Aorta (tissue), 5 donors: Measurements from ENCODE around the gene OVOL2. TPM values are rescaled to one million over a fixed set of nuclear protein-coding genes. Genes with fewer than 3 reads are reported as not detected.

Experiments
- ATAC-seq: fragments of 200-7000 bp; cut with Tn5 transposase; one replicate; pipeline ENCODE4 v1.9.1; 2022; ENCODE audit warnings: moderate library complexity; ENCODE audit not compliant: low FRiP score
- DNase-seq, 2 donors: peaks; one replicate each; pipeline ENCODE4 v3.0.0-alpha.2; 2020
- H3K27ac ChIP-seq, 2 donors: one replicate each; pipeline ENCODE4 v1.5.1; 2013; ENCODE audit warnings: low read length in 2 of 2, mild to moderate bottlenecking in 2 of 2, moderate library complexity in 2 of 2, control low read depth in 1 of 2, inconsistent platforms in 1 of 2, low read depth in 1 of 2
- H3K27me3 ChIP-seq, 2 donors: one replicate each; pipeline ENCODE4 v1.6.1; 2013; ENCODE audit warnings: control low read depth in 1 of 2, low read length in 1 of 2, mild to moderate bottlenecking in 1 of 2, moderate library complexity in 1 of 2; ENCODE audit not compliant: insufficient read depth in 2 of 2, control insufficient read depth in 1 of 2
- H3K36me3 ChIP-seq, 2 donors: one replicate each; pipeline ENCODE4 v1.6.1; 2013; ENCODE audit warnings: control low read depth in 1 of 2, low read length in 1 of 2, mild to moderate bottlenecking in 1 of 2; ENCODE audit not compliant: insufficient read depth in 2 of 2, control insufficient read depth in 1 of 2
- H3K4me1 ChIP-seq, 2 donors: one replicate each; pipeline ENCODE4 v1.6.1; 2013; ENCODE audit warnings: low read length in 2 of 2, control low read depth in 1 of 2, mild to moderate bottlenecking in 1 of 2, moderate library complexity in 1 of 2; ENCODE audit not compliant: insufficient read depth in 2 of 2, control insufficient read depth in 1 of 2
- H3K4me3 ChIP-seq, 2 donors: one replicate each; pipeline ENCODE4 v1.5.1; 2013; ENCODE audit warnings: low read length in 2 of 2, control low read depth in 1 of 2, mild to moderate bottlenecking in 1 of 2
- H3K9me3 ChIP-seq: one replicate; pipeline ENCODE4 v1.6.1; 2013; ENCODE audit warnings: mild to moderate bottlenecking, low read length; ENCODE audit not compliant: control insufficient read depth
- WGBS, 2 donors: extraction: QIAGEN DNeasy Blood & Tissue Kit; methylation state at CpG; one replicate each; pipeline ENCODE4 v1.1.7; 2013; 5-methylcytosine and 5-hydroxymethylcytosine counted together
- intact Hi-C, 2 donors: fragments of 100-400 bp; cut with DNase I; formaldehyde crosslinking; loops; one replicate each; pipeline versions ENCODE4 v1.14.2 to v1.15.0; 2022
- polyA plus RNA-seq, 2 donors: library from polyadenylated mRNA; stranded (reverse); fragments of 200-250 nt; gene quantifications; one replicate each; pipeline ENCODE4 v1.2.3, GENCODE V29; 2013
- total RNA-seq, 2 donors: library from RNA; stranded (reverse); fragmentation: NEBNext Ultra II Directional; extraction: Animal tissue kit (Norgen Biotek cat#: 25700); gene quantifications; one replicate each; pipeline ENCODE4 v1.2.1, GENCODE V29; 2021
- donor health status: healthy with polysubstance abuse.
- donor health status: Bipolar disorder and iron deficiency.
- donor health status: DM: no; HTN: no; CAD: no.
- donor health status: DM: no; HTN: no; CAD: no.
- donor health status: DM: yes; HTN: yes; CAD: no.

OVOL2 gene
- total and polyA plus RNA-seq, 4 donors, result 0.08 to 3.1 TPM; not detected in 2

DNA sequence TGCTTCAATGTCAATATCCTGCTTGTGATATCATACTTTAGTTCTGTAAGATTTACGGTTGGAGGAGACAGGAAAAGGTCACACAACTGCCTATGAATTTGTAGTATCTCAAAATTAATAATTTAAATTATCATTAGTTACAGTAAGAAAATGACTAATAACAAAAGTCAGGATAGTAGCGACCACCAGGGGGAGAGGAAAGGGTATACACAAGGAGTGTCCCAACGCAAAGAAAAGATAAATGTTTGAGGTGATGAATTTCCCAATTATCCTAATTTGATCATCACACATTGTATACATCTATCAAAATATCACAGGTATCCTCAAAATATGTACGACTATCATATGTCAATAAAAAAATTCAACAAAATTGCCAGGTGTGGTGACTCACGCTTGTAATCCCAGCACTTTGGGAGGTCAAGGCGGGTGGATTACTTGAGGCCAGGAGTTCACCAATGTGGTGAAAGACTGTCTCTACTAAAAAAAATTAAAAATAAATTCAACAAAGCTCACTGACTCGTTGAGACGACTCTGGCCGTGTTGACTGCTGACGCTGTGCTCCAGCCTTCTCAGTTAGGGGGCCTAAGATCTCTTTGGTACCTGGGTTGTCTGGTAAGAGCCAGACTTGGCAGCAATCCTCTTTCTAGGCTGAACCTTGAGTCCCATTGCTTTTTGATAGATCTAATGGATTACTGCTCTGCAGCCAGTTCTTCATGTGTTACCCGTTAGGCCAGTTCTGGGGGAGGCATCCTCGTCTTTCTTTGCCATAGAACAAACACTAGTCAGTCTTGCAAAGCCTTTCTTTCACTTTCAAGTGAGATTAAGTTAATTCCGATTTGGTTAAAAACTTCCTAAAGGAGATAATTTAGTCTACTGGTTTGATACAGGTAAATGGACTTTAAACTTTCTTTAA, 9.0 kb upstream of the OVOL2 start:
- no peaks in the 10 kb centered on the region for H3K36me3 ChIP-seq
- H3K9me3 ChIP-seq, result no peaks in the 10 kb centered on the region
- DNase-seq (no peak), ATAC-seq (no peak)
- H3K4me3 ChIP-seq, result no peak overlapping the region
- H3K27me3 ChIP-seq, result no peaks in the 10 kb centered on the region
- intact Hi-C loops, result no loop called here
- no peak overlapping the region for H3K27ac ChIP-seq
- H3K4me1 ChIP-seq, result no peaks in the 10 kb centered on the region
- WGBS, 2 donors, result 74 to 75% methylated on average over 13 of the region's 13 CpGs

GRCh38 chr20:18063676-18064075, 6.0 kb upstream of the OVOL2 start:
- no peaks in the 10 kb centered on the region for H3K27me3 ChIP-seq
- WGBS, 2 donors, result 92 to 95% methylated on average over 6 of the region's 6 CpGs

GRCh38 chr20:18059603-18060002, 1.9 kb upstream of the OVOL2 start:
- Histone ChIP-seq H3K4me3 (no peak overlapping the region), H3K9me3 (no peaks in the 10 kb centered on the region), H3K36me3 (no peaks in the 10 kb centered on the region), H3K27ac (no peak overlapping the region), H3K4me1 (no peaks in the 10 kb centered on the region), H3K27me3 (no peaks in the 10 kb centered on the region)
- ATAC-seq (no peak), DNase-seq (no peak)
- intact Hi-C loops, result no loop called here
- 28 to 32% methylated on average over 2 of the region's 2 CpGs for WGBS, 2 donors

More at GRCh38 chr20:18063676-18064075, 6.0 kb upstream of the OVOL2 start:
- ATAC-seq, result no peak
- no peaks in the 10 kb centered on the region for H3K4me1 ChIP-seq
- no peak overlapping the region for H3K4me3 ChIP-seq
- intact Hi-C loops, result no loop called here
- no peak for DNase-seq
- no peaks in the 10 kb centered on the region for H3K9me3 ChIP-seq
- H3K36me3 ChIP-seq, result no peaks in the 10 kb centered on the region
- no peak overlapping the region for H3K27ac ChIP-seq

DNA sequence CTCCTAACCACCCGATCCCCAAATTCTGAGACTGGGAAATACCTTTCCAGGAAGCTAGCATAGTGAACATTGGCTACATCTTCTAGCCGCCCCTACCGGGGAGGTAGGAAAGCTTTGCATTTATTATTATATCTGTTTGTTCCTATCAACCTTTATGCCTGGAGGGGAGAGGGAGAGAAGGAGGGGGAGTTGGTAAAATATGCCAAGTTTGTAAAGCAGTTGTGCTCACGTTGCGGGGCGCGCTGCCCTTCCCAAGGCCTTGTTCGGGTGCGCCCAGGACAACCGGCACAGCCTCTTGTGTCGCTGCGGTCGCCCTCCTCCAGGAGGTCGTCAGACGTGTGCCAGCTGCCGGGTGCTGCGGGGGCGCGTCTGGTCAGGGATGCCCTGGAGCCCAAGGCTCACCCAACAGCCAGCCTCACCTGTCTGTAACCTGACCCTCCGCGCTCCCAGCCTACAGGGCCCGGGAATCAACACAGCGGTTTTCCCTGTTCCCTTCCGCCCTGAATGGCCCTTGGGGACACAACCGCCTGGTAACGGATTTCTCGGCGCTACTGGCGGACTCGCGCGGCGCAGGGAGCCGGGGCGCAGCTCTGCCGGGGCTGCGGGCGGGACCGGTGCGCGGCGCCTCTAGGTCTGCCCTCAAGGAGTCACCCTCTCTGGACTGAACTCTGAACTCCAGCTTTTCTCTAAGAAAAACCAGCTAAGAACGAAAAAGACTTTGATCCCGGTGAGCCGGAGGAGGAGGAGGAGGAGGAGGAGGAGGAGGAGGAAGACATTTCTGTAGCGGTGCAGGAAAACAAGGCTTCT, 1.1 kb upstream of the OVOL2 start:
- Histone ChIP-seq H3K27me3 (no peaks in the 10 kb centered on the region), H3K4me1 (no peaks in the 10 kb centered on the region), H3K36me3 (no peaks in the 10 kb centered on the region), H3K4me3 (no peak overlapping the region), H3K27ac (no peak overlapping the region), H3K9me3 (no peaks in the 10 kb centered on the region)
- ATAC-seq (no peak), DNase-seq (no peak)
- 1 to 2% methylated on average over 43 to 46 of the region's 46 CpGs for WGBS, 2 donors
- intact Hi-C loops, result no loop called here

- H3K27ac ChIP-seq, result no peak overlapping the region
- intact Hi-C loops, result no loop called here
- no peak overlapping the region for H3K4me3 ChIP-seq
- H3K36me3 ChIP-seq, result no peaks in the 10 kb centered on the region
- H3K27me3 ChIP-seq, result no peaks in the 10 kb centered on the region
- no peaks in the 10 kb centered on the region for H3K9me3 ChIP-seq
- no peak for DNase-seq
- ATAC-seq, result no peak
- no peaks in the 10 kb centered on the region for H3K4me1 ChIP-seq
- WGBS, 2 donors, result 4 to 5% methylated on average over 14 of the region's 14 CpGs
Measured at GRCh38 chr20:18057994-18058349, 256 bp upstream of the OVOL2 start.

DNA sequence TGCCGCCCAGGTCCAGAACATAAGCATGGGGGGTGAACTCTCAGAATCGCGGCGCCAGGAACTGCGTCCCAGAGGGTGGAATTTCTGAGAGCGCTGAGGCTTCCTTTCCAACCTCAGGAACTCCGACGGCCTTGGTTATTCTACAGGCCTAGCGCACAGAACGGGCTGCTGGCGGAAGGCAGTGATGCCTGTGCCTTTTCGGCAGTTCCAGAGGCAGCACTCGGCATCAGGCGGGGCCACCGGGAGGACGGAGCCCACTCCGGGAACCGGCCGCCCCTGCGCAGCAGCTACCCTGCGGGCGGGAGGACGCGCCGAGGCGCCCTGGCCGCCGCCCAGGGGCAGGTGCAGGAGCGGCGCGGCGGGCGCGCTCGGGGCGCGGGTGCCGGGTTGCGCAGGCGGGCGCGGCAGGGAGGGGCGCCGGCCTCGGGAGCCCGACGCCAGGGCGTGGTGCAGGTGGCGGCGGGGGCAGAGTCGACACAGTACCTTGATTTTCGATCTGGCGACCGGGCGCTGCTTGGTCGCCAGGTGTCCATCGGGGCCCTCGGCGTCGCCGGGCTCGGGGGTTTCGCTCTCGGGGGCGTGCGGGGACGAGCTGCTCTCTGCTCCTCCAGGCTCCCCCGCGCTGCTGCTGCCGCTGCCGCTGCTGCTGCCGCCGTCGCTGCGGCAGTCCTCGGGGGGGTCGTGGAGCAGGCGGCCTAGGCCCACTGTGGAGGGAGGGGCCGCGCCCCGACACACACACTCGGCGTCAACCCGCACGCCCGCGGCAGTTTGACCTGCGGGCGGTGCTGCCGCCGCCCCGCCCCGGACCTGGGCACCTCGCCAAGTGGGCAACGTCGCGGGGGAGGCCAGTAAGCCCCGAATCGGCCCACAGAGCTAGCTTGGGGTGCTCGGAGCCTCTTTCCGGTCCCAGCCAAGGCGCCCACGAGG, 1.3 kb downstream of the OVOL2 start:
- no peaks in the 10 kb centered on the region for H3K27me3 ChIP-seq
- H3K4me3 ChIP-seq, result peak overlapping the region; percentile 3 to 38
- no peaks in the 10 kb centered on the region for H3K9me3 ChIP-seq
- intact Hi-C loops, result no loop called here
- 1% methylated on average over 57 to 103 of the region's 103 CpGs for WGBS, 2 donors
- ATAC-seq (no peak), DNase-seq (no peak)
- H3K4me1 ChIP-seq, result no peaks in the 10 kb centered on the region
- no peaks in the 10 kb centered on the region for H3K36me3 ChIP-seq
- H3K27ac ChIP-seq, result no peak overlapping the region

GRCh38 chr20:18055261-18055660, 2.5 kb downstream of the OVOL2 start:
- intact Hi-C loops, result no loop called here
- 12 to 15% methylated on average over 11 of the region's 11 CpGs for WGBS, 2 donors

GRCh38 chr20:18052856-18053255, 4.9 kb downstream of the OVOL2 start:
- no peaks in the 10 kb centered on the region for H3K27me3 ChIP-seq
- WGBS, 2 donors, result 87 to 92% methylated on average over 4 of the region's 4 CpGs
- H3K36me3 ChIP-seq, result no peaks in the 10 kb centered on the region
- no peak for ATAC-seq
- no peak for DNase-seq
- no peak overlapping the region for H3K4me3 ChIP-seq
- H3K27ac ChIP-seq, result no peak overlapping the region
- intact Hi-C loops, result no loop called here
- H3K4me1 ChIP-seq, result no peaks in the 10 kb centered on the region
- no peaks in the 10 kb centered on the region for H3K9me3 ChIP-seq

More at GRCh38 chr20:18055261-18055660, 2.5 kb downstream of the OVOL2 start:
- DNase-seq (no peak), ATAC-seq (no peak)
- H3K27me3 ChIP-seq, result no peaks in the 10 kb centered on the region
- H3K36me3 ChIP-seq, result no peaks in the 10 kb centered on the region
- no peaks in the 10 kb centered on the region for H3K4me1 ChIP-seq
- H3K9me3 ChIP-seq, result no peaks in the 10 kb centered on the region
- H3K27ac ChIP-seq, result no peak overlapping the region
- no peak overlapping the region for H3K4me3 ChIP-seq
